NCI-H69 (cell line): ENCODE measurements around the gene TMEM91.
A peak's percentile ranks its signal among the peaks of the same experiment; 100 is the strongest.
"Not testable (repeated sequence)": the region's sequence is repeated elsewhere in the genome, so short reads cannot be mapped to it uniquely, and the experiment has no call there.

Source experiments
- DNase-seq: peaks from one replicate; lab custom pipeline; 2025; lab: John Stamatoyannopoulos, UW

Gene TMEM91

DNA sequence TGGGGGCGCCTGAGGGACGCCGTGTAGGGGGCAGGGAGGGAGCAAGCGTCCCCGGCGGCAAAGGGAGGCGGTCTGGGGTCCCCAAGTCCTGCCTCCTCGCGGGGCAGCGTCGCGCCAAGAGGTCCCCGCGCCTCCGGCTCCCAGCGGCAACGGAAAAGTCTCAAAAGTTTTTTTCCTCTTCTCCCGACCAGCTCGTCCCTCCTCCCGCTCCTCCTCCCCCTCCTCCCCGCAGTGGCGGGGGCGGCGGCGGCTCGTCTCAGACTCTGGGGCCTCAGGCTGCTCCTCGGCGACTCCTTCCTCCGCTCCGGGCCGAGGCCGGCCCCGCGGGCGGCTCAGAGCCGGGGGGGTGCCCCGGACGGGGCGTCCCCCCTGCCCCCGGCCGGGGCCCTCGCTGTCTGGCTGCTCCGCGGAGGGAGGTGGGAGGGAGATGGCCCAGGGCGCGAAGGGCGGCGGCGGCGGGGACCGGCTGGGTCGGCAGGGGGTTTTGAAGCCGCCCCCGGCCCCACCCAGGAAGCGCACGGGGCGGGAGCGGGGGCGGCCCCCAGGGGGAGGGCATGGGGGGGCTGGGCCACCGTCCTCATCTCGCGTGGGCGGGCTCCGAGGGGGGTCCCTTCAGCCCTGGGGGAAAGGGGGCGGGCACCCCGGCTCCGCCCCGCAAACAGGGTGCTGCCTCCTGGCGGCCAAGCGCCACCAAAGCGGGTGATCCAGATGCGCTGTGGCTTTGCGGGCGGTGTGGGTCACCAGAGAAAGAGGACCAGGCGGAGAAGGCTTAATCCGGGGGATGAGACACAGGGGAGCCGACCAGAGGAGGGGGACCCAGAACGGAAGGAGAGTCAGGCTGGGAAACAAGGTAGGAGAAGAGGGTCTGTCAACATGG, 22.6 kb upstream of the TMEM91 start, which contains the start of gene TGFB1:
Gene TGFB1 (minus strand): TSS at position 457 of the 877 bp plus-strand sequence. CDS start 878 bp downstream, outside the sequence.
- peak; percentile 78 for DNase-seq

DNA sequence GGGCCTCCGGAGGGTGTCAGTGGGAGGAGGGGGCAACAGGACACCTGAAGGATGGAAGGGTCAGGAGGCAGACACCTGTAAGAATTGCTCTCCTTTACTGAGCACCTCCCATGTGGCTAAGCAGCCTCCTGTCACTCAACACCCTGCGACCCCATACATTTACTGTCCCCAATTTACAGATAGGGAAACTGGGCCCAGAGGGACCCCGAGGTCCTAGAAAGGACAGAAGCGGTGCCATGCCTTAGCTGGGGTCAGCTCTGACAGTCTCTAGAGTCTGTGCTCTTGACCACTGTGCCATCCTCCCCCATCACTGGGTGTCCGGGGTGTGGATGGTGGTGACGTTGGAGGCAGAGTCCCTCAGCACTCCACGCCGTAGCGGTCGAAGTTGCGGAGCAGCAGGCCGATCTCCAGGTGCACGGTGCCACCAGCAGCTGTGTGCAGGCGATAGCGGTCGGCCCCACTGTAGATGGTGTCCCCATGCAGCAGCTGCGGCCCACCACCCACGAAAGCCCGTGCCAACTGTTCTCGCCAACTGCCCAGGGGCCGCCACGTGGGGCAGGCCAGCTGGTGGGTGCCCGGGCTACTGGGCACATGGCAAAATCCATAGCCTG, 21.9 kb upstream of the TMEM91 start:
- DNase-seq, result no peak

DNA sequence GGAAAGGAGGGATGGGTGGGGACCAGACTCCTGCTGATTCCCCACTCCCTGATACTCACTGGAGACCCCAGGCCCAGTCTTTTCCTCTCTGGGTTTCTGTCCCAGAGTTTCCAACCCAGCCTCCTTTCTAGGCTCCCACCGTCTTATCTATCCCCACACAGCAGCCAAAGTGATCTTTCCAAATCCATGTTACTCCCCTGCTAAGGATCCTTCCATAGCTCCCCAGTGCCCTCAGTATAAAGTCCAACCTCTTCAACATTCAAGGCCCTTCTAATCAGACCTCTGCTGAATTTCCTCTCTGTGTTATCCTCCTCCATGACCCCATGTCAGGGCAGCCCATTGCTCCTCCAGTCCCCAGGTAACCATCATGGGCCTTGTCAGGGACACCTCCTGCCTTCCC, 21.3 kb upstream of the TMEM91 start:
- no peak for DNase-seq

DNA sequence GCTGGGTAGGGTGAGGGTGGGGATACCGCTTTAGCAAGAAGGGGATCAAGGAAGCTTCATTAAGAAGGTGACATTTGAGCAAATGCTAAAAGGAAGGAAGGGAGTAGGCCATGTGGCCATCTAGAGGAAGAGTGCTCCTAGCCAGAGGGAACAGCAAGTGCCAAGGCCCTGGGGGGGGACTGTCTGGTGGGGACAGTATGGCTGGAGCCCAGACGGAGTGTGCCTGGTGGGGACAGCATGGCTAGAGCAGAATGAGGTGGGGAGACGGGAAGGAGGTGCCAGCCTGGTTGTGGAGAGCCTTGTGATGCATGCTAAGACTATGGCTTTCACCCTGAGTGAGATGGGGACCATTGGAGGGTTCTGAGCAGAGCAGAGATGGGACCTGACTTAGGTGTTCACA, 20.5 kb upstream of the TMEM91 start:
- no peak for DNase-seq

DNA sequence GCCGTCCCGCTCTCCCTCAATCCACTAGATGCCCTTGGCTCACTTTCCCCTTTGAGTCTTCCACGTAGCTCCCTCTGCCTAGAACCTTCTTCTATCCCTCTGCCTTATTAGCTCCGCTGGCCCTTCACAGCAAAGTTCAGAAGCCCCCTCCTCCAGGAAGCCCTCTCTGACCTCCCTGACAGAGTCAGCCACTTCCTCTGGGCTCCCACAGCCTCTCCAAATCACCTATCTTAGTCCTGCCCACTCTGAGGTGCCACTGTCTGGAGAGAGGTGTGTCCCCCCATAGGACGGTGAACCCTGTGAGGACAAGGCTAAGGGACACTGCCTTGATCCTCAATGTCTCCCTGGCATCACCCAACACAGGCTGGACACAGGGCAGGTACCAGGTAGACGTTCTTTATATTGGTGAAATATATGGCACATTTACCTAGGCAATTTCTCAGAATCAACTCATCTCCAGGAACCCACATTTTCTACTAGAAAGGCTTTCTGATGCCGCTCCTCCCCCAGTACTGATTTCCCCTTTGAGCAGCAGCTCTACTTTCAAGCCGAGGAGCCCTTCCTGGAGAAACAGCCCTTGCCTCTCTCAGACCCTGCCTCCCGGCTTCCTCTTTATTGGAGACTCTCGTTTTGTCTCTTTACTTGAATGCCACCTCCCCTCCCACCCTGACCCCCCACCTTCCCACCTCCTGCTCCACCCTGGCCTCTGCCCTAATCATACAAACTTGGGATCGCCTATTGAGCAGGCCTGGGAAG, 19.2 kb upstream of the TMEM91 start:
- no peak for DNase-seq

DNA sequence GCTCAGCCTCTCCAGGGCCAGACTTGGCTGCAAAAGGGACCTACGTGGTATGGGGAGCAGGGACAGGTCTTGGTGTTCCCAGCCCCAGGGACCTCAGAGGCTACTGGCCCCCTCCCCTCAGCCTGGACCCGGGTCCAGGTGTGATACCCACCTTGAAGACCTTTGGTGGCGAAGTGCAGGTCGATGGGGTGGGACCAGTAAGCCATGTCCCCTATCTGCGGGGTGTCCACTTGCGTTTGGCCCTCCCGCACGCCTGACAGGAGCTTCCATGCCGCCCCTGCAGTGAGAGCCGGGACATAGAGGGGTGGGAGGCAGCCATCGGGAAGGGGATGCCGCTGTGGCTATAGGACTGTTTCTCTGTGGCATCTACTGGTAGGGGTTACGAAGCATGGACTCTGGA, 18.6 kb upstream of the TMEM91 start:
- no peak for DNase-seq

DNA sequence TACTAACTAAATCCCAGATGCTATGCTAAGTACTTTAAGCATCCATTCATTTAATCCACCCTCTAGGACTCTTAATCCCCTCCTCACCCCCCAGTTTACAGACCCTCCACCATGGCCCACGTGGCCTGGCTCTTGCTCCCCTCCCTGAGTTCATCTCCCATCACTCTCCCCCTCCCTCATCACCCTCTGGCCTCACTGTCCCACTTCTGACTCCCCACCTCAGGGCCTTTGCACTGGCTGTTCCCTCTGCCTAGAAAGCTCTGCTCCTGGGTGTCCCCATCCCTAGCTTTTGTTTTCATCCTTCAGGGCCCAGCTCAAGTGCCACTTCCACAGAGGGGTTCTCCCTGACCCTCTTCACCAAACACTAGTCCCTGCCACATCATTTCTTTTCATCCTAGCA, 16.6 kb upstream of the TMEM91 start:
- no peak for DNase-seq

DNA sequence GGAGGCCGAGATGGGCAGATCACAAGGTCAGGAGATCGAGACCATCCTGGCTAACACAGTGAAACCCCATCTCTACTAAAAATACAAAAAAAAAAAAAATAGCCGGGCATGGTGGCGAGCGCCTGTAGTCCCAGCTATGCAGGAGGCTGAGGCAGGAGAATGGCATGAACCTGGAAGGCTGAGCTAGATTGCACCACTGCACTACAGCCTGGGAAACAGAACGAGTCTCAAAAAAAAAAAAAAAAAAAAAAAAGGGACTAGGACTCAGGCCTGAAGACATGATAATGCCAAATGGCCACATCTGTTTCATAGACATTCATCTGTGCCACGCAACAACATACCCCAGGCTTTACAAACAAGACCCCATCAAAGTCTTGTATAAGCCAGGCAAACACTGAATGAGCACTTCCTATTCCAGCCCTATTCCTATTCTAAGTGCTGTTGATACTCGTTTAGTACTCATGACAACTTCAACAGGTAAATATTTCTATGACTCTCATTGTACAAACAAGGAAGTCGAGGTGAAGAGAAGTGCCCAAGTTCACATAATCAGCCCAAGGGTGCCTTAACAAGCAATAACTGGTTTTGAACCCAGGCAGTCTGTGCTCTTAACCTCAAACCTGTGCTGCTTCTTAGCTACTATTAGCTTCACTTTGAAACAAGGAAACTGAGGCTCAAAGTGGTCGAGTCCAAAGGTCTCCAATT, 14.0 kb upstream of the TMEM91 start:
- DNase-seq, result no peak

DNA sequence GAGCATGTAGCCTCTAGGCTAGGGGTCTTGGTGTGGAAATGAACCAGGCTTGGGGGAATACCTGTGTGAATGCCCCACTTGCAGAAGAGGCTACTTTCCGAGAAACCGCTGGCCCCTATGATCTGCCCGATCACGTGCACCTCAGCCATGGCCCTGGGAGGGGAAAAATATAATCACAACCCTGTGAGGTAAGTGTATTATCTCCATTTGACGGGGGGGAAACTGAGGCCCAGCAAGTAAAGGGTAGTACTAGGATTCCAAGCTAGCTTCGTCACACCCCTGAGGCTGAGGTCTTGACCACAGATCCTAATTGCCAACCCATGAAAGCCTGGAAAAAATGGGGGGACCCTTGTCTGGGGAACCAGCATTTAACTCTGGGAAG, 13.0 kb upstream of the TMEM91 start:
- DNase-seq, result no peak

DNA sequence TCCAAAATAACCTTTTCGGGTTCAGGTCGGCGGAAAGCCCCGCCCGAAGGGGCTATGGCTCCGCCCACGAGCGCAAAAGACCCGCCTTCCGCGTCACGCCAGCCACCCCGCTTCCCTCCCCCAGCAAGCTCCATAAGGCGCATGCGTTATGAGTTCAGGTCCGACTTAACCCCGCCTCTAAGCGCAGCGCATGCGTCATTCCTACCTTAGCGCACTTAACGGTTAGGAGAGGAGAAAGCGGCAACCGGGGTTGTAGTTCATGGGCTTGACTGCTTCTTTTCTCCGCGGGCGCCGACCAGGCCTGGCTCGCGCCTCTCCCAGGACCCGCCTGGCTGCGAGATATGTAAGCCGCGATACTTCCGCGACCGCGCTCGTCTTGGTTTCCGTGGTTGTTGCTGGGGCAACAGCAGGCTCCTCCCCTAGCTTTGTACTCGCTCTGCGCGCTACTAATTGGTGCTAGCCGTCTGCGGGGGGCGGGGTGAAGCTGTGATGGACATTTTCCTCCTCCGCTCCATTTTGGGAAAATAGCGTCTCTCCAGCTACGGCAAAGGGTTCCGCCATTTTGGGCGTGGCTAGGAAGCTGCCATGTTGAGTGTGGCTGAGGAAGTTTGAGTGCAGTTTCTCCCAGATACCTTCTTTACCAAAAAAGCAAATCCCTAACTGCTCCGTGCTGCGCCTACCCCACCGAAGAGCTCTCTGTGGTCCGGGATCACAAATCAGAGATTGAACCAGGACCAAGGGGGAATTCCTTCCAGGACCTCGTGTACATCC, 12.4 kb upstream of the TMEM91 start, which contains the start of gene B9D2:
Gene B9D2 (minus strand): TSS at position 397 of the 771 bp plus-strand sequence. CDS start 630 bp downstream, outside the sequence.
- peak; percentile 99 for DNase-seq

DNA sequence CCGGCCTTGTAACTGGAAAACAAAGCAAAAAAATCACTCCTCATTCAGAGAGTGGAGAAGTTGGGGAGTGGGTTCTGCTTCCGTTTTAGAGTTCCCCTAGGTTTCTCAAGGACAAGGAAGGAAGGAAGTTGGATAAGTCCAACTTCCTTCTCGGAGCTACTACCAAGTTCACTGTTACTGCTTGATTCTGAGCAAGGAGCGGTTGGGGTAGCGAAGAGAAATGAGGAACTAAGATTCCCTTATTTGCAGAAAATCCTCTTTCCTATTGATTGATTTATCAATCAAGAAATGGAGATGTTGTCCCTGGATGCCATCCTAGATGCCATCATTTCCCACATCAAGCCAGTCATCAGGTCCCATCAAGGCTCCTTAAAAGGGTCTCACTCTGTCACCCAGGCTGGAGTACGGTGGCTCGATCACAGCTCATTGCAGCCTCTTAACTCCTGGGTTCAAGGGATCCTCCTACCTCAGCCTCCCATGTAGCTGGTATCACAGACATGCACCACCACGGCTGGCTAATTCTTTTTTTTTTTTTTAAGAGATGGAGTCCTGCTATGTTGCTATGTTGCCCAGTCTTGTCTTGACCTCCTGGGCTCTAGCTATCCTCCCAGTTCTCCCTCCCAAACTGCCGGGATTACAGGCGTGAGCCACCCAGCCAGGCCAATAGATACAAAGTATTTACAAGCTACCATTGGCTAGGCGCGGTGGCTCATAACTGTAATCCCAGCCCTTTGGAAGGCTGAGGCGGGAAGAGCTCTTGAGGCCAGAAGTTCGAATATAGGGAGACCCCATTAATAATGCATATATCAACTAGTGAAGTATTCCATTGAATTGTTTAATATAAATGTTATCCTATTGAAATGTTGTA, 11.6 kb upstream of the TMEM91 start:
- DNase-seq, result no peak

DNA sequence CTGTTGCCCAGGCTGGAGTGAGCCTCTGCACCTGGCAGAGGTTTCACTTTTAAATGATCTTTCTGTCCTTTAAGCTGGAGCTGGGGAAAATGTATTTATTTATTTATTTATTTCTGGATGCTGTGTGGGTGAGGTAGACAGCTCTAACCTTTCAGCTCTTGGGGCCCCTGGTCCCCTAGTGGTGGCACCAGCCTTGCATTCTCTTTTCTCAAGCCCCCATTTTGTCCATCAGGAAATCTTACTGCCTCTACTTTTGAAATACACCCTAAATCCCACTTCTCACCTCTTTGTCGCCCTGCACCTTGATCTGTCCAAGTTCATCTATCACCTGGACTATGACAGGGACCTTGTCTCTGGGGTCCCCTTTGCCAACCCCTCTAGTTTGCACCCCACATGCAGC, 10.2 kb upstream of the TMEM91 start:
- no peak for DNase-seq

DNA sequence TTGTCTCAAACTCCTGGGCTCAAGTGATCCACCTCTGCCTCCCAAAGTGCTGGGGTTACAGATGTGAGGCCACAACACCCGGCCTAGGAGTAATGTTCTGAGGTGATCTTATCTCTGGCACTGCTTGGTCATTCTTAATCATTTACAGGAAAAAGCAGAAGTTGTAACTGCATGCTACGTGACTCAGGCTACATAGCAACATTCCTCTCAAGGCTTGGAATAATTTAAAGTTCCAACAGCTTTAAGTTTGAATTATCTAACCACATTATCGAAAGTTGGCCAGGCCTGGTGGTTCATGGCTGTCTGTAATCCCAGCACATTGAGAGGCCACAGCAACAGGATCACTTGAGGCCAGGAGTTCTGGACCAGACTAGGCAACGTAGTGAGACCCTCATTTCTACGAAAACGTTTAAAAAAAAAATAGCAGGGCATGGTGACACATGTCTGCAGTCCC, 8.5 kb upstream of the TMEM91 start:
- DNase-seq, result no peak

DNA sequence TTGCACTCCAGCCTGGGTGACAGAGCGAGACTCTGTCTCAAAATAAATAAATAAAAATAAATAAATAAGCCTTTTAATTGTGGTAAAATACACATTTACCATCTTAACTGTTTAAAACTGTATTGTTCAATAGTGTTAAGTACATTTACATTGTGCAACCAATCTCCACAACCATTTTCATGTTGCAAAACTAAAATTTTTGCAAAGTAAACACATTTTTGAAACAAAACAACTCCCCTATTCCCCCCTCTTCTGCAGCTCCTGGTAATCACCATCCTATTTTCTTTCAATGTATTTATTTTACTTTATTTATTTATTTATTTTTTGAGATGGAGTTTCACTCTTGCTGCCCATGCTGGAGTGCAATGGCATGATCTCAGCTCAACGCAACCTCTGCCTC, 6.6 kb upstream of the TMEM91 start:
- no peak for DNase-seq

DNA sequence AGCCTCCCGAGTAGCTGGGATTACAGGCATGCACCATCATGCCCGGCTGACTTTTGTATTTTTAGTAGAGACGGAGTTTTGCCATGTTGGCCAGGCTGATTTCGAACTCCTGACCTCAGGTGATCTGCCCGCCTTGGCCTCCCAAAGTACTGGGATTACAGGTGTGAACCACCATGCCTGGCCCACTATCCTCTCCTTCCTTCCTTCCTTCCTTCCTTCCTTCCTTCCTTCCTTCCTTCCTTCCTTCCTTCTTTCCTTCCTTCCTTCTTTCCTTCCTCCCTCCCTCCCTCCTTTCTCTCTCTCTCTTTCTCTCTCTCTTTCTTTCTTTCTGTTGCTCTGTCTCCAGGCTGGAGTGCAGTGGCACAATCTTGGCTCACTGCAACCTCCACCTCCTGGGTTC, 5.2 kb upstream of the TMEM91 start:
- not testable (repeated sequence) for DNase-seq

DNA sequence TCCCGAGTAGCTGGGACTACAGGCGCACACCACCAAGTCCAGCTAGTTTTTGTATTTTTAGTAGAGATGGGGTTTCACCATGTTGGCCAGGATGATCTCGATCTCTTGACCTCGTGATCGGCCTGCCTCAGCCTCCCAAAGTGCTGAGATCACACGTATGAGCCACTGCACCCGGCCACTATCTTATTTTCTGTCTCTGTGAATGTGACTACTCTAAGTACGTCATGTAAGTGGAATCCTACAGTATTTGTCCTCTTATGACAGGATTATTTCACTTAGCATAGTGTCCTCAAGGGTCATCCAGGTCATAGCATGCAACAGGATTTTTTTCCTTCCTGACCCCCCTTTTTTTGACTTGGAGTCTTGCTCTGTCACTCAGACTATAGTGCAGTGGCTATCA, 4.8 kb upstream of the TMEM91 start:
- no peak for DNase-seq

DNA sequence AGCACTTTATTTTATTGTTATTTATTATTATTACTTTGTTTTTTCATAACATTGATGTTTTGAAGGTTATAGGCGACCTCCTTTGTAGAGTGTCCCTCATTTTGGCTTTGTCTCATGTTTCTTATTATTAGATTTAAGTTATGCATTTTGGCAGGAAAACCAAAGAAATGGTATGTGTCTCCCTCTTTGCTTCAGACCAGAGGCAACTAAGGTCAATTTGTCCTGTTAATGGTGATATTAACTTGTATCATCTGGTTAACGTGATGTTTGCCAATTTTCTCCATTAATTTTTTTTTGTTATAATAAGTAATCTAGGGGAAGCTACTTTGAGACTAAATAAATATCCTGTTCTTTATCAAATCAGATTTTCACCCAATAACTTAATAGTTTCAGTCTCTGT, 3.8 kb upstream of the TMEM91 start:
- DNase-seq, result no peak

DNA sequence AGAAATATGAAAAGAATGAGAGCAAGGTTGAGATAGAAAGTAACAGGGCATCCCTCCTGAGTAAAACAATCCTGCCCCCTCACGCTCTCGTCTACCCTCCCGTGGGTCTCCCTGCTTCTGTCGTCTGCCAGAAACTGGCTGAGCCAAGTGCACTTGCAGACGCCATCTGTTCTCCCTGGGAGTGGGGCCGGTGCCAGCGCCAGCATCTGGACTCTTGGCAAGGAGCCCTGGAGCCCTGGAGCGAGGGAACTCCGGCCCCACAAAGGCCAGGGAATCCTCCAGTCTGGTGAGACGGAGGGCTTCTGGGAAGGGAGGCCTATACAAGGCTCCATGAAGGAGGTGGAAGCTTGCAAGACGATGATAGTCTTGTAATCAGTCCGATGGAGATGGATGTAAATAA, 2.3 kb upstream of the TMEM91 start:
- DNase-seq, result peak; percentile 98

DNA sequence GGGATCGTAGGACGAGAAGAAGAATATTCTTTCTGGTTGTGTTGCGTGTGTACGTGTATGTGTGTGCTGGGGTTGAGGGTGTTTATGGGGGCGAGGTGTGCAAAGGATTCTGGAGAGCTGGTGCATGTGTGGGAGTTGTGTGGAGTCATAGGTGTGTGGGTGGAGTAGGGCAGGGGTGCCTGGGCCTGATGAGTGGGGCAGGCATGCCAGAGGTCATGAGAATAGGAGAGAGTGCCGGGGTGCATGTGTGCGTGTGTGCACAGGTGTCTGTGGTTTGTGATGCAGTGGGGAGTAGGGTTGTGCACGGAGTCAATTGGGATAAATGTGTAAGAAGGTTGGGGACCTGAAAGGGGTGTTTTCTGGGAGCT, 649 bp downstream of the TMEM91 start:
- no peak for DNase-seq

DNA sequence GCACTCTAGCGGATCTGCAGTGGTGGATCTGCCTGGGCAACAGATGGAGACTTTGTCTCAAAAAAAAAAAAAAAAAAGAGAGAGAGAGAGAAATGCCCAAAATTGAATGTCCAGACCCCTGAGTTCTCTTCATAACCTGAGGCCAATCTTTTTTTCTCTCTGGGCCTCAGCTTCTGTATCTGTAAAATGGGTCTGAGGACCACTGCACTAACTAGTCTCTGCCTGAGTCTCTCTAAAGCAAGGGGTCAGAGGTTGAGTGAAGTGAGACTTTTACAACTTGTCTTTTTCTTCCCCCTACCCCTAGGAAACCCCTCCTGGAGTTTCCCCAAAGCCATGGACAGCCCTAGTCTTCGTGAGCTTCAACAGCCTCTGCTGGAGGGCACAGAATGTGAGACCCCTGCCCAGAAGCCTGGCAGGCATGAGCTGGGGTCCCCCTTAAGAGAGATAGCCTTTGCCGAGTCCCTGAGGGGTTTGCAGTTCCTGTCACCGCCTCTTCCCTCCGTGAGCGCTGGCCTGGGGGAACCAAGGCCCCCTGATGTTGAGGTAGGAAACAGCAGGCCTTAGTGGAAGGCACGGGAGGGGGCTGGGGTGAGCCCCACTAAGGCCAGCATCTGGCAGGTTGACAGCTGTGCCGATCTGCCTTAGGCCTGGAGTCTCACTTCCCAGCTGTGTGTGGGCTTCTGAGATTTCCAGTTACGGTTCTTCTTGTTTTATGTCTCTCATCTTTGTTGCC, 1.8 kb downstream of the TMEM91 start:
- peak; percentile 49 for DNase-seq
